A549 (cell line): ENCODE measurements around the gene PRDM1.

Experiments
- CTCF ChIP-seq: fragments of >200 bp; sonication (Bioruptor Twin); formaldehyde crosslinking; IDR thresholded peaks from 3 replicates; pipeline ENCODE4 v1.5.1; 2016
- FOSL2 ChIP-seq, 2 experiments: fragments of 450-650 bp in 1 of 2; fragments of >200 bp in 1 of 2; sonication (Bioruptor Twin) in 1 of 2; formaldehyde crosslinking; IDR thresholded peaks; 2 replicates each; pipeline versions ENCODE4 v1.5.0 to v1.6.1; 2016 to 2020; ENCODE audit warnings: mild to moderate bottlenecking in 1 of 2, moderate library complexity in 1 of 2
- JUN ChIP-seq, 2 experiments: fragments of >200 bp; sonication (Bioruptor Twin); formaldehyde crosslinking; IDR thresholded peaks; 2 replicates in 1 of 2; 3 replicates in 1 of 2; pipeline ENCODE4 v1.6.1; 2016 to 2017
- POLR2A ChIP-seq: IDR thresholded peaks from 2 replicates; pipeline ENCODE4 v1.6.1; 2012; ENCODE audit warnings: mild to moderate bottlenecking, low read length
- USF2 ChIP-seq: fragments of 450-650 bp; IDR thresholded peaks from 2 replicates; pipeline ENCODE4 v1.6.1; 2014; ENCODE audit warnings: antibody characterized with exemption

- no peak for TF ChIP-seq JUN (IDR thresholded peaks at IDR 0.05)
- TF ChIP-seq POLR2A: no peak
- TF ChIP-seq CTCF: no peak
- no peak for TF ChIP-seq FOSL2 (IDR thresholded peaks at IDR 0.05)
- TF ChIP-seq FOSL2 (CRISPR knock-in tag; IDR thresholded peaks at IDR 0.05): no peak
- no peak for TF ChIP-seq USF2
These were observed 11.5 kb downstream of the PRDM1 start for GRCh38 chr6:106097411-106098231.
